Neural cell (in vitro differentiated cells): ENCODE measurements around the gene LYPD6B. TPM values are rescaled to one million over a fixed set of nuclear protein-coding genes. Genes with fewer than 3 reads are reported as not detected.

Experiments used
- H2AFZ ChIP-seq: fragments of 200-600, 300-800 bp; sonication (generic), shearing (Covaris generic); 2 replicates; pipeline ENCODE4 v1.6.0; 2014; ENCODE audit warnings: low read depth, mild to moderate bottlenecking, antibody characterized with exemption, low read length, moderate library complexity
- H3F3A ChIP-seq: fragments of 200-600 bp; shearing (Covaris generic); 2 replicates; pipeline ENCODE4 v1.6.1; 2016; ENCODE audit warnings: mild to moderate bottlenecking, moderate library complexity, mixed read lengths, antibody characterized with exemption, low read length; ENCODE audit not compliant: insufficient read depth, poor library complexity, severe bottlenecking
- H3K27ac ChIP-seq: fragments of 200-600, 300-800 bp; sonication (generic), shearing (Covaris generic); 2 replicates; pipeline ENCODE4 v1.5.1; 2014; ENCODE audit warnings: mild to moderate bottlenecking, low read length, moderate library complexity
- H3K27me3 ChIP-seq: fragments of 300-800, 200-600 bp; sonication (generic), shearing (Covaris generic); 2 replicates; pipeline ENCODE4 v1.6.0; 2014; ENCODE audit warnings: mild to moderate bottlenecking, low read depth, low read length, moderate library complexity; ENCODE audit not compliant: insufficient read depth
- H3K36me3 ChIP-seq: fragments of 300-800, 200-600 bp; sonication (generic), shearing (Covaris generic); 2 replicates; pipeline ENCODE4 v1.5.1; 2014; ENCODE audit warnings: mild to moderate bottlenecking, antibody characterized with exemption, low read length, moderate library complexity; ENCODE audit not compliant: insufficient read depth
- H3K4me2 ChIP-seq: fragments of 300-800, 200-600 bp; sonication (generic), shearing (Covaris generic); 2 replicates; pipeline ENCODE4 v1.6.0; 2014; ENCODE audit warnings: mild to moderate bottlenecking, low read length
- H3K4me3 ChIP-seq: fragments of 300-800, 200-600 bp; sonication (generic), shearing (Covaris generic); 2 replicates; pipeline ENCODE4 v1.5.1; 2014; ENCODE audit warnings: mild to moderate bottlenecking, low read length, moderate library complexity
- H3K79me2 ChIP-seq: fragments of 200-600 bp; shearing (Covaris generic); replicated peaks from 2 replicates; pipeline ENCODE4 v1.6.0; 2014; ENCODE audit warnings: mild to moderate bottlenecking, low read length, moderate library complexity; ENCODE audit not compliant: insufficient read depth
- H3K9ac ChIP-seq: fragments of 300-800, 200-600 bp; sonication (generic), shearing (Covaris generic); 2 replicates; pipeline ENCODE4 v1.6.1; 2016; ENCODE audit warnings: mild to moderate bottlenecking, low read length, mixed read lengths
- H3K9me2 ChIP-seq: fragments of 200-600 bp; shearing (Covaris generic); 2 replicates; pipeline ENCODE4 v1.6.1; 2016; ENCODE audit warnings: mild to moderate bottlenecking, low read length, mixed read lengths; ENCODE audit not compliant: insufficient read depth
- H3K9me3 ChIP-seq: fragments of 200-600, 300-800 bp; sonication (generic), shearing (Covaris generic); 2 replicates; pipeline ENCODE4 v1.6.1; 2016; ENCODE audit warnings: mild to moderate bottlenecking, mixed run types, low read length, moderate library complexity, mixed read lengths
- H4K20me1 ChIP-seq: fragments of 200-600 bp; shearing (Covaris generic); 2 replicates; pipeline ENCODE4 v1.6.1; 2016; ENCODE audit warnings: mild to moderate bottlenecking, mixed run types; ENCODE audit not compliant: insufficient read depth
- EP300 ChIP-seq: fragments of 450-650 bp; conservative IDR thresholded peaks from 2 replicates; pipeline ENCODE4 v1.6.1; 2014; ENCODE audit warnings: antibody characterized with exemption, mild to moderate bottlenecking, moderate library complexity; ENCODE audit not compliant: poor library complexity, severe bottlenecking
- EZH2 ChIP-seq: fragments of 200-600, 300-800 bp; shearing (Covaris generic), sonication (generic); IDR thresholded peaks from 2 replicates; pipeline ENCODE4 v1.6.1; 2014; ENCODE audit warnings: antibody characterized with exemption, low read length, borderline replicate concordance, mild to moderate bottlenecking; ENCODE audit not compliant: insufficient read depth, poor library complexity, severe bottlenecking
- MXI1 ChIP-seq: fragments of 450-650 bp; conservative IDR thresholded peaks from 2 replicates; pipeline ENCODE4 v1.6.1; 2014; ENCODE audit warnings: antibody characterized with exemption, mild to moderate bottlenecking; ENCODE audit not compliant: poor library complexity, severe bottlenecking
- POLR2AphosphoS5 ChIP-seq: IDR thresholded peaks from 2 replicates; pipeline ENCODE4 v1.6.1; 2012
- RAD21 ChIP-seq: fragments of 450-650 bp; conservative IDR thresholded peaks from 2 replicates; pipeline ENCODE4 v1.6.1; 2014; ENCODE audit warnings: antibody characterized with exemption, mild to moderate bottlenecking, moderate library complexity
- SMC3 ChIP-seq: fragments of 450-650 bp; conservative IDR thresholded peaks from 2 replicates; pipeline ENCODE4 v1.6.1; 2014; ENCODE audit warnings: antibody characterized with exemption, mild to moderate bottlenecking, moderate library complexity; ENCODE audit not compliant: poor library complexity
- TAF1 ChIP-seq: IDR thresholded peaks from 2 replicates; pipeline ENCODE4 v1.6.1; 2012; ENCODE audit warnings: low read depth
- polyA plus RNA-seq: library from polyadenylated mRNA; depleted of rRNA; stranded (reverse); fragments of >200 nt; gene quantifications from 2 replicates; pipeline ENCODE4 v1.2.3, GENCODE V29; 2014
- TF ChIP-seq, protein P1 (sequence below): fragments of 450-650 bp; IDR thresholded peaks from 2 replicates; pipeline ENCODE4 v1.5.1; 2014; ENCODE audit warnings: antibody characterized with exemption, mild to moderate bottlenecking, moderate library complexity; ENCODE audit not compliant: poor library complexity, severe bottlenecking
- TF ChIP-seq, protein P2 (sequence below): IDR thresholded peaks from 2 replicates; pipeline ENCODE4 v1.6.1; 2012; ENCODE audit warnings: borderline replicate concordance

LYPD6B gene
- polyA plus RNA-seq, 1 donor from 2014 or later = 0.68 TPM

DNA sequence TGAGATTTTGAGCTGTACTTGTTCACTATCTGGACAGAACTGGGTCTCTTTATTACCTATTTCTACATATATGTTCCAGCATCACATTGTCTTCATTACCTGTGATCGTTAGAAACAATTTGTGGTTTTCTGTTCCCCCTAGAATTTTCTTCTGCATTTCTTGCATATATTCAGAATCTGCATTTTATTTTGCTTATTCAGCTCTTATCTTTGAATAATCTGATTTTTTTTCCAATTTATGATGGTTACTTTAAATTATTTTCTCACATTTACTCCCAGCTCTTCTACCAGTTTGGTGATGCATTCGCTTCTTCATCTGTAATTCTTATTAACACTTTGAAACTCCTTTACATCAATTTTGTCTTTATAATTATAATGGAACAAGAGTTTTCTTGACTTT is 55.1 kb downstream of the LYPD6B start:
- no peak overlapping the region for H3K4me3 ChIP-seq
- no peaks in the 10 kb centered on the region for H3K36me3 ChIP-seq
- TF ChIP-seq MXI1 = no peak
- no peak for TF ChIP-seq SMC3
- TF ChIP-seq TAF1 = no peak
- no peak for TF ChIP-seq EP300
- TF ChIP-seq POLR2AphosphoS5 = no peak
- no peak for TF ChIP-seq EZH2
- TF ChIP-seq, protein P1, sequence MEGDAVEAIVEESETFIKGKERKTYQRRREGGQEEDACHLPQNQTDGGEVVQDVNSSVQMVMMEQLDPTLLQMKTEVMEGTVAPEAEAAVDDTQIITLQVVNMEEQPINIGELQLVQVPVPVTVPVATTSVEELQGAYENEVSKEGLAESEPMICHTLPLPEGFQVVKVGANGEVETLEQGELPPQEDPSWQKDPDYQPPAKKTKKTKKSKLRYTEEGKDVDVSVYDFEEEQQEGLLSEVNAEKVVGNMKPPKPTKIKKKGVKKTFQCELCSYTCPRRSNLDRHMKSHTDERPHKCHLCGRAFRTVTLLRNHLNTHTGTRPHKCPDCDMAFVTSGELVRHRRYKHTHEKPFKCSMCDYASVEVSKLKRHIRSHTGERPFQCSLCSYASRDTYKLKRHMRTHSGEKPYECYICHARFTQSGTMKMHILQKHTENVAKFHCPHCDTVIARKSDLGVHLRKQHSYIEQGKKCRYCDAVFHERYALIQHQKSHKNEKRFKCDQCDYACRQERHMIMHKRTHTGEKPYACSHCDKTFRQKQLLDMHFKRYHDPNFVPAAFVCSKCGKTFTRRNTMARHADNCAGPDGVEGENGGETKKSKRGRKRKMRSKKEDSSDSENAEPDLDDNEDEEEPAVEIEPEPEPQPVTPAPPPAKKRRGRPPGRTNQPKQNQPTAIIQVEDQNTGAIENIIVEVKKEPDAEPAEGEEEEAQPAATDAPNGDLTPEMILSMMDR = no peak
- TF ChIP-seq, protein P2, sequence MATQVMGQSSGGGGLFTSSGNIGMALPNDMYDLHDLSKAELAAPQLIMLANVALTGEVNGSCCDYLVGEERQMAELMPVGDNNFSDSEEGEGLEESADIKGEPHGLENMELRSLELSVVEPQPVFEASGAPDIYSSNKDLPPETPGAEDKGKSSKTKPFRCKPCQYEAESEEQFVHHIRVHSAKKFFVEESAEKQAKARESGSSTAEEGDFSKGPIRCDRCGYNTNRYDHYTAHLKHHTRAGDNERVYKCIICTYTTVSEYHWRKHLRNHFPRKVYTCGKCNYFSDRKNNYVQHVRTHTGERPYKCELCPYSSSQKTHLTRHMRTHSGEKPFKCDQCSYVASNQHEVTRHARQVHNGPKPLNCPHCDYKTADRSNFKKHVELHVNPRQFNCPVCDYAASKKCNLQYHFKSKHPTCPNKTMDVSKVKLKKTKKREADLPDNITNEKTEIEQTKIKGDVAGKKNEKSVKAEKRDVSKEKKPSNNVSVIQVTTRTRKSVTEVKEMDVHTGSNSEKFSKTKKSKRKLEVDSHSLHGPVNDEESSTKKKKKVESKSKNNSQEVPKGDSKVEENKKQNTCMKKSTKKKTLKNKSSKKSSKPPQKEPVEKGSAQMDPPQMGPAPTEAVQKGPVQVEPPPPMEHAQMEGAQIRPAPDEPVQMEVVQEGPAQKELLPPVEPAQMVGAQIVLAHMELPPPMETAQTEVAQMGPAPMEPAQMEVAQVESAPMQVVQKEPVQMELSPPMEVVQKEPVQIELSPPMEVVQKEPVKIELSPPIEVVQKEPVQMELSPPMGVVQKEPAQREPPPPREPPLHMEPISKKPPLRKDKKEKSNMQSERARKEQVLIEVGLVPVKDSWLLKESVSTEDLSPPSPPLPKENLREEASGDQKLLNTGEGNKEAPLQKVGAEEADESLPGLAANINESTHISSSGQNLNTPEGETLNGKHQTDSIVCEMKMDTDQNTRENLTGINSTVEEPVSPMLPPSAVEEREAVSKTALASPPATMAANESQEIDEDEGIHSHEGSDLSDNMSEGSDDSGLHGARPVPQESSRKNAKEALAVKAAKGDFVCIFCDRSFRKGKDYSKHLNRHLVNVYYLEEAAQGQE = no peak
- no peak for TF ChIP-seq RAD21

DNA sequence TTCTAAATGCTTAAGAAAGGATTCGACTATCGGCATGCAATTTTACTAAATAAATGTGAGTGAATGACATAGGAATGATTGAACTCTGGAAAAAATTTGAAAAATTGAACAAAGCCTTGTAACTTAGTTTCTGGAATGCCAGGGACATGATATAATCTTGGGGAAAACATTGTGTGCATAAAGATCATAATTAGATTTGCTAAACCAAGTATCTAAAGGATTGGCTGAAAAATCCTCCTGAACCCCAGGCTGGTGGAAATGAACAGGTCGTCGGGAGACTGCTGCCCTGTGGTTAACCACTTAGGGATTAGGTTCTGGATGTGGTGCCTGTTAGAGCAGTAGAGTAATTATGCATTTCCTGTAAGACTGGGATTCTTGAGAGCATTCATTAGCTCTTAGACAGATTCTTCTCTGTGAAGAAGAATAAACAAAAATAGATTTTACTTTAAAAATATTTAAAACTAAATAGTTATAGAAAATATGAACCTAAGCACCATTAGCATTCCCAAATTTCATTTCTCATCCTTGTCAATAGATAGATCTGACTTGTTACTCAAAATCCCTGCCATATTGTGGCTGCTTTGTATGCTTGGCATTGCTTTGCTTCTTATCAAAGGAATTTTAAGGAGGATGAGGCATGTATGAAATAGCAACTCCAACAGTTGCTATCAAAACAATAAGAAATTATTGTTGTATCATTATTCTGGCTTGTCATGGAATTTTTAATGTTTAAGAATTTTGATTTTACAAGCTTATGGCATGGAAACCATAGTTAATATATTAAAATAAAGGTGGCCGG is 55.9 kb downstream of the LYPD6B start:
- H3K79me2 ChIP-seq = no peaks in the 10 kb centered on the region
- H3K4me3 ChIP-seq = no peak overlapping the region
- no peak overlapping the region for H2AFZ ChIP-seq
- H4K20me1 ChIP-seq = no peaks in the 10 kb centered on the region
- no peak overlapping the region for H3K9ac ChIP-seq
- no peaks in the 10 kb centered on the region for H3K9me3 ChIP-seq
- no peaks in the 10 kb centered on the region for H3K9me2 ChIP-seq
- H3K27ac ChIP-seq = no peak overlapping the region
- TF ChIP-seq, protein P1 = no peak
- TF ChIP-seq, protein P2 = no peak
- TF ChIP-seq MXI1 = no peak
- H3K27me3 ChIP-seq = no peaks in the 10 kb centered on the region
- no peaks in the 10 kb centered on the region for H3F3A ChIP-seq
- H3K36me3 ChIP-seq = no peaks in the 10 kb centered on the region
- no peak overlapping the region for H3K4me2 ChIP-seq

More for the DNA sequence above, 55.1 kb downstream of the LYPD6B start:
- Histone ChIP-seq H3F3A (no peaks in the 10 kb centered on the region), H3K27ac (no peak overlapping the region), H4K20me1 (no peaks in the 10 kb centered on the region), H3K9me2 (no peaks in the 10 kb centered on the region), H2AFZ (no peak overlapping the region), H3K9ac (no peak overlapping the region), H3K4me2 (no peak overlapping the region), H3K9me3 (no peaks in the 10 kb centered on the region), H3K79me2 (no peaks in the 10 kb centered on the region), H3K27me3 (no peaks in the 10 kb centered on the region)
